ENCODE results near the gene IGFN1.

GRCh38 chr1:201185527-201186128, 5.0 kb upstream of the IGFN1 start:
- no peak for TF ChIP-seq EZH2 (IDR thresholded peaks at IDR 0.05; ENCODE audit: low read length, unreplicated experiment)
- TF ChIP-seq CTCF (conservative IDR thresholded peaks at IDR 0.05; ENCODE audit: low read depth, low read length): no peak
- no peak for TF ChIP-seq EZH2phosphoT487 (IDR thresholded peaks at IDR 0.05; ENCODE audit: borderline replicate concordance, low read length)
